ENCODE measurements around the gene AGXT2.

Gene AGXT2

DNA sequence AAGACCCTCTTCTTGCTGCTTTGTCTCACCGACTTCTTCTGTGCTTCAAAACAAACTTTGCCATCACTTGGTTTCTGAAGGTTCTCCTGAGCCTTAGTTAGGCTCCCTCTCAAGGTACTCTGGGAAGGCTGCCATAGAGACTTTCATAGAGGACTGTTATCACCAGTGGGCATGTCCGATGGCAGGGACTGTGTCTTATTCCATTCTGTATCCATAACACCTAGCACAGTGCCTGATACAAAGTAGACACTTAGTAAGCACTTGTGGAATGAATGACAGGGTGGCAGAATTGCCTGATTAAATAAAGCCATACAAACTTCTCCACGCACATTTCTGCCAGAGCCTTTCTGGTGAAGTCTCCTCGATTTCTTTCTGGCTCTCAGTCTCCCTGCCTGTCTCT is 32.7 kb downstream of the AGXT2 start:
- H3K27me3 ChIP-seq (ENCODE audit: control insufficient read depth, insufficient read depth, low read length): no peaks in the 10 kb centered on the region
- no peak overlapping the region for H3K9ac ChIP-seq (ENCODE audit: low read depth, low read length)
- no peaks in the 10 kb centered on the region for H3K9me3 ChIP-seq (ENCODE audit: control insufficient read depth, insufficient read depth, low read length)
- H3K36me3 ChIP-seq (ENCODE audit: control insufficient read depth, insufficient read depth, low read length): no peaks in the 10 kb centered on the region
- no peaks in the 10 kb centered on the region for H3K4me1 ChIP-seq (ENCODE audit: control insufficient read depth, insufficient read depth, low read length)
- H3K27ac ChIP-seq (ENCODE audit: low read depth, low read length): no peak overlapping the region
- no peak overlapping the region for H3K4me3 ChIP-seq (ENCODE audit: low read depth, low read length)

DNA sequence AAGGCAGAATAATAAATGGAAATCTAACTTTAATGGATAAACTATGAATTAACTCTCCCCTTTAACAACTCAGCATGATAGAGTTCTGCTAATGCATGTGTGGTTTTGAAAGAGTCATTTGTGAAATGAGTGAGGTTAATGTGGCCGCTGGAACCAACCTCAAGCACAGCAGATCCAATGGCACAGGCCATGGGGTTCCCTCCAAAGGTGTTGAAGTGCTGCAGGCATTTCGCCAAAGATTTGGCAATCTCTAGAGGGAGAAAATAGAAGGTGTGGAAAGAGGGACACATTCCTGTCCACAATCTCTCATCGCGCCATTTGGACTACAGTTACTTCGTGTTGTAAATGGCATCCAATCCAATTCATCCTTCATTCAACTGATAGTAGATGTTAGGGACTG is 35.0 kb downstream of the AGXT2 start:
- no peaks in the 10 kb centered on the region for H3K27me3 ChIP-seq (ENCODE audit: control insufficient read depth, insufficient read depth, low read length)
- H3K27ac ChIP-seq (ENCODE audit: low read depth, low read length): no peak overlapping the region
- no peaks in the 10 kb centered on the region for H3K36me3 ChIP-seq (ENCODE audit: control insufficient read depth, insufficient read depth, low read length)
- no peak overlapping the region for H3K9ac ChIP-seq (ENCODE audit: low read depth, low read length)
- no peaks in the 10 kb centered on the region for H3K4me1 ChIP-seq (ENCODE audit: control insufficient read depth, insufficient read depth, low read length)
- no peak overlapping the region for H3K4me3 ChIP-seq (ENCODE audit: low read depth, low read length)
- H3K9me3 ChIP-seq (ENCODE audit: control insufficient read depth, insufficient read depth, low read length): no peaks in the 10 kb centered on the region

DNA sequence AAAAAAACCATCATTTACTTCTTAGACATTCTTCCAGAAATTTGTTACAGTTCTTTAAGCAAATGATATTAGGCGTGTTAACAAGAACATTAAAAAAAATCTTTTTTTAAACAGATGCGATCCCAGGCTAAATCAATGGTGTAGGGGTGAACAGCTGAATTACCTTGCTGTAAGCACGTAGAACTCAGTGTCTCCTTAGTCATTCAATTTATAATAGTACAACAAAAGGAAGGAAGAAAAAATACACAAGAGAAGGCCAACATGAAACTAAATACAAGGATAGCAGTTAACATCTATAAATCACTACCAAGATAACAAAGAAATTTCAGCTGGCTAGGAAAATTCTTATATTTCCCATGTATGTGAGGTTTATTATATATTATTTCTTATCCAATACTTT is 35.4 kb downstream of the AGXT2 start:
- no peaks in the 10 kb centered on the region for H3K9me3 ChIP-seq (ENCODE audit: control insufficient read depth, insufficient read depth, low read length)
- H3K27me3 ChIP-seq (ENCODE audit: control insufficient read depth, insufficient read depth, low read length): no peaks in the 10 kb centered on the region
- no peaks in the 10 kb centered on the region for H3K4me1 ChIP-seq (ENCODE audit: control insufficient read depth, insufficient read depth, low read length)
- no peaks in the 10 kb centered on the region for H3K36me3 ChIP-seq (ENCODE audit: control insufficient read depth, insufficient read depth, low read length)
- H3K27ac ChIP-seq (ENCODE audit: low read depth, low read length): no peak overlapping the region
- H3K9ac ChIP-seq (ENCODE audit: low read depth, low read length): no peak overlapping the region
- H3K4me3 ChIP-seq (ENCODE audit: low read depth, low read length): no peak overlapping the region

DNA sequence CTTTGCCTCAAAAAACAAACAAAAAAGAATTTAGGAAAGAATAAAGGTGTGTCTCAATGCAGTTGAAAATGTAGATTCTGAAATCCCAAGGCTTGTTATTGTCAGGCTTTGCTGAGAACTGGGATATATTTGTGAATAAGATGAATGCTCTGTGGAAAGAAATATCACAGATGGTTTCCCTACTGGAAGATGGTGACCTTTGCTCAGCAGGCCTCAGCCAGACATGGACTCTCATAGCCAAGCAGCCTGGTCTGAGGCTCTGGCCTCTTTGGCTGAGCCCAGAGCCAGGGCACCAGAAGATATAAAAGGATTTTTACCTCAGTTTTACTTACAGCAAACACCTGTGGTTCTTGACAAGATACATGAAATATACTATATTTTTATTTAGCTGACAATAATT is 37.1 kb downstream of the AGXT2 start:
- Histone ChIP-seq H3K36me3 (ENCODE audit: control insufficient read depth, insufficient read depth, low read length) (no peaks in the 10 kb centered on the region), H3K4me3 (ENCODE audit: low read depth, low read length) (no peak overlapping the region), H3K27ac (ENCODE audit: low read depth, low read length) (no peak overlapping the region), H3K9ac (ENCODE audit: low read depth, low read length) (no peak overlapping the region), H3K27me3 (ENCODE audit: control insufficient read depth, insufficient read depth, low read length) (no peaks in the 10 kb centered on the region), H3K4me1 (ENCODE audit: control insufficient read depth, insufficient read depth, low read length) (no peaks in the 10 kb centered on the region), H3K9me3 (ENCODE audit: control insufficient read depth, insufficient read depth, low read length) (no peaks in the 10 kb centered on the region)

DNA sequence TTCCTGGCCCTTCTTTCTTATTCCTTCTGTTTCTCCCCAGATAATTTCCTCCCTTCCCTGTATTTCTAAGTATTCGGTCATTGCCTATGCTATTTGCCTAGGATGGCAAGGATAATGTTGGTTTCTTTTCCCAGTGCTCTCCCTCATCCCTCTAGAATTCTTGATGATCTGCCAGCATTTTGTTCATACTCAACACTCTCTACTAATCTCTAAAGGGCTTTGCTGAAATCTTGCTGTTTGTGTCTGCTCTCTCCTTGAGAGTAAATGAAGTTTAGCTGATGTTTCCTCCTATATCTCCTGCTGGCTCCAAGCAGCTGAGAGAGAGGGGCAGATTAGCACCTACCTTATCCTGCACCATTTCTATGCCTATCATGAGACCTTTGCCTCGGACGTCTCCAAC is 38.1 kb downstream of the AGXT2 start:
- Histone ChIP-seq H3K36me3 (ENCODE audit: control insufficient read depth, insufficient read depth, low read length) (no peaks in the 10 kb centered on the region), H3K4me1 (ENCODE audit: control insufficient read depth, insufficient read depth, low read length) (peaks cover 1% of the 10 kb centered on the region; the same call in 1 of the 2 replicates), H3K27ac (ENCODE audit: low read depth, low read length) (no peak overlapping the region), H3K4me3 (ENCODE audit: low read depth, low read length) (no peak overlapping the region), H3K27me3 (ENCODE audit: control insufficient read depth, insufficient read depth, low read length) (no peaks in the 10 kb centered on the region), H3K9me3 (ENCODE audit: control insufficient read depth, insufficient read depth, low read length) (no peaks in the 10 kb centered on the region), H3K9ac (ENCODE audit: low read depth, low read length) (no peak overlapping the region)

DNA sequence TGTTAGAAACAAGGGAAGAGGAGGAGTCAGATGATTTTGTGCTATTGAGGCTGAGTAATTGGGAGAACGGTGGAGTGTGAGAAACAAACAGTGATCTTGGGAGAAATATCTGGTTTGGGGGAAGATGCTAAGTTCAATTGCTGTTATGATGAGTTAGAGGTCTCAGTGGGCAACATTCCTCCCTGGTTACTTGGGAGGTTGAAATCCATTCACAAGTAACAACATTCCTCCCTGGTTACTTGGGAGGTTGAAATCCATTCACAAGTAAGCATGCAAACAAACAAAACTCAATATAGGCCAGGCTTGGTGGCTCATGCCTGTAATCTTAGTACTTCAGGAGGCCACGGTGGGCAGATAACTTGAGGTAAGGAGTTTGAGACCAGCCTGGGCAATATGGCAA is 38.7 kb downstream of the AGXT2 start:
- no peaks in the 10 kb centered on the region for H3K27me3 ChIP-seq (ENCODE audit: control insufficient read depth, insufficient read depth, low read length)
- H3K4me1 ChIP-seq (ENCODE audit: control insufficient read depth, insufficient read depth, low read length): peaks cover 8% of the 10 kb centered on the region
- no peak overlapping the region for H3K9ac ChIP-seq (ENCODE audit: low read depth, low read length)
- no peak overlapping the region for H3K27ac ChIP-seq (ENCODE audit: low read depth, low read length)
- H3K9me3 ChIP-seq (ENCODE audit: control insufficient read depth, insufficient read depth, low read length): no peaks in the 10 kb centered on the region
- H3K4me3 ChIP-seq (ENCODE audit: low read depth, low read length): no peak overlapping the region
- no peaks in the 10 kb centered on the region for H3K36me3 ChIP-seq (ENCODE audit: control insufficient read depth, insufficient read depth, low read length)

DNA sequence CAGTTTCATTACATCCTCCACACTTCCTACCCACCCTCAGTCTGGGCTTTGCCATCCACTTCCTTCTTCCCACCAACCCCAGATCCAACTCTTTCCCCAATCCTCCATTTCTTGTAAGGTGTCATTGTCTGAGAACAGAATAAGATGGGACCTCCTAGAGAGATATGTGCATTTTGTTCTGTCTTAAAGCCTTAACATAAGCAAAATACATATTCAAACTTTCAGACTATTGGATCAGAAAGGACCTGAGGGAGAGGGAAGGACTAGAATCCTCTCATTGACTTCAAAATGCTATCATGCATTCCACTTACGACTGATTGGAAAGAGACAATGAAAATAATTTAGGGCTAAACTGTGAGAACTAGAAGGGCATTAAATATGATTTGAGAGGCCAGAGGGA is 43.0 kb downstream of the AGXT2 start:
- H3K9me3 ChIP-seq (ENCODE audit: control insufficient read depth, insufficient read depth, low read length): no peaks in the 10 kb centered on the region
- H3K4me3 ChIP-seq (ENCODE audit: low read depth, low read length): no peak overlapping the region
- H3K27ac ChIP-seq (ENCODE audit: low read depth, low read length): no peak overlapping the region
- peaks cover 3% of the 10 kb centered on the region; the same call in 1 of the 2 replicates for H3K27me3 ChIP-seq (ENCODE audit: control insufficient read depth, insufficient read depth, low read length)
- H3K4me1 ChIP-seq (ENCODE audit: control insufficient read depth, insufficient read depth, low read length): peaks cover 14% of the 10 kb centered on the region
- H3K36me3 ChIP-seq (ENCODE audit: control insufficient read depth, insufficient read depth, low read length): no peaks in the 10 kb centered on the region
- no peak overlapping the region for H3K9ac ChIP-seq (ENCODE audit: low read depth, low read length)

DNA sequence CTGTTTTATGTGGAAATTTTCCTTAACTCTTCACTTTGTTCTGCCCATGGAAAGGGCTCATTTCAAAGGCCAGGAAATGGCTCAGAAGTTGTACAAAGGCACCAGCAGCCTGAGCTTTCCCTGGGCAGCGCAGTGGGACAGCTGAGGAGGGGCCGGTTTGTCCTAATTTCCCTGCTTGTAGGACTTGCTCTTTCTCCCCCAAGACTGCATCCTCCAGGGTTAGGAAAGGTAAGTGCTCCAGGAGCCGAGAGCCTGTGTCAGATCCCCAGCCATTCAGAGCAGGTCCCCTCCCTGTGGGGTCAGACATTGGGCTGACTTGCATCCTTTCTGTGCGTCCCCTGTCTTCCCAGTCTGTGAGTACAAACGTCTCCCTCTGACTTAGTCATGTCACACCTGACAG is 43.5 kb downstream of the AGXT2 start:
- H3K27ac ChIP-seq (ENCODE audit: low read depth, low read length): no peak overlapping the region
- H3K27me3 ChIP-seq (ENCODE audit: control insufficient read depth, insufficient read depth, low read length): peaks cover 3% of the 10 kb centered on the region; the same call in 1 of the 2 replicates

DNA sequence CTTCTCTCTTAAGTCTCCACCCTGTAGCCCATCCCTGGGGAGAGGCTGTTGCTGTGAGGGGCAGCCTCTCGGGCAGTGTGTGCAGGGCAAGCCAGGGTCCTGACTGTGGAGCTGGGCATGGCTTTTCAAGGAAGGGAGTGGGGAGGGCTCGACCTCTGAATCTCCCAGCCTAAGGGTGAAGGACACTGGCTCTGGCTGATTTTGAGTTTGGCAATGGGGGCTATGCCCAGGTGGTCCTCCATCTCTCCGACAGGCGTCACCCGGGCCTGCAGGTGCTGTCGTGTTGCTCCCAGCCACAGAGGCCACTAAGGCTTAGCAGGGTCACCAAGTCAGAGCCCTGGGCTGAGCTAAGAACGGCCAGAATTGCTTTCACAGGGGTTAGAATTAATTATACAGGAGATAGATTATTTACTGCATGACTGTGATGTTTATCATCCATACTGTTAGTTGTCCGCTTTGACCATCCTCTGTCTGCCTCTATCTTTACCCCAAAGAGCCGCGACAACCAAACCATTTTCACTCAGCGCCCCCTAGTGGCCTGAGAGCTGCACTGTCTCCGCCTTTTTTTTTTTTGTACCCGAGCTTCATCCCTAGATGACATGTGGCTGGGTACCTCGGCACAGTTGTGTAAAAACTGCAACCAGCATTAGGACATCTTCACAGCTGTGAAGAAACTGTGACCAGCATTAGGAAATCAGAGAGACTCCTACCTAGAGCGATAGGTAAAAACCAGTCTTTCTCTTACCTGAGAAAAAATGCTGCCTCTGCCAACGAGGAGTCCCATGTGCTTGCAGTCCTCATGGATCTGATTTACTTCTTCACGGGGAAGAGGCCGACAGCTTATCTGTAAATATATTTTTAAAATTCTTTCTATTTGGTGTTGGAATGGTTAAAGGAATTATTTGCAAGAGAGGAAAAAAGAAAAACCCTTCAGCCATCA is 44.5 kb downstream of the AGXT2 start:
- H3K9ac ChIP-seq (ENCODE audit: low read depth, low read length): no peak overlapping the region
- H3K27ac ChIP-seq (ENCODE audit: low read depth, low read length): no peak overlapping the region
- no peak overlapping the region for H3K4me3 ChIP-seq (ENCODE audit: low read depth, low read length)
- H3K4me1 ChIP-seq (ENCODE audit: control insufficient read depth, insufficient read depth, low read length): peaks cover 14% of the 10 kb centered on the region
- H3K27me3 ChIP-seq (ENCODE audit: control insufficient read depth, insufficient read depth, low read length): peaks cover 3% of the 10 kb centered on the region; the same call in 1 of the 2 replicates
- no peaks in the 10 kb centered on the region for H3K36me3 ChIP-seq (ENCODE audit: control insufficient read depth, insufficient read depth, low read length)
- no peaks in the 10 kb centered on the region for H3K9me3 ChIP-seq (ENCODE audit: control insufficient read depth, insufficient read depth, low read length)

More for the DNA sequence above, 43.5 kb downstream of the AGXT2 start:
- Histone ChIP-seq H3K4me1 (ENCODE audit: control insufficient read depth, insufficient read depth, low read length) (peaks cover 14% of the 10 kb centered on the region), H3K4me3 (ENCODE audit: low read depth, low read length) (no peak overlapping the region), H3K36me3 (ENCODE audit: control insufficient read depth, insufficient read depth, low read length) (no peaks in the 10 kb centered on the region), H3K9ac (ENCODE audit: low read depth, low read length) (no peak overlapping the region), H3K9me3 (ENCODE audit: control insufficient read depth, insufficient read depth, low read length) (no peaks in the 10 kb centered on the region)

DNA sequence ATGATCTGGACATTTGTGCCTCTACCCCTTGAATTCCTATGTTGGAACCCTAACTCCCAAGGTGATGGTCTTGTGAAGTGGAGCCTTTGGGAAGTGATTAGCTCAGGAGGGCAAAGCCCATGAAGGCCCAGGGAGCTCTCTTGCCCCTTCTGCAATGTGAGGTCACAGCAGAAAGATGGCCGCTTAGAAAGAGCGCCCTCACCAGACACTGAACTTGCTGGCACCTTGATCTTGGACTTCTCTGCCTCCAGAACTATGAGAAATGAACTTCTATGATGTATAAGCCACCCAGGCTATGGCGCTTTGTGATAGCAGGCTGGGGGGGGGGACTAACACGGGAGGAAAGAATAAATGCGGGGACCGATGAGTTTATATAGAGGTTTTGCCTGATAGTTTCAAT is 45.3 kb downstream of the AGXT2 start:
- Histone ChIP-seq H3K9ac (ENCODE audit: low read depth, low read length) (no peak overlapping the region), H3K9me3 (ENCODE audit: control insufficient read depth, insufficient read depth, low read length) (no peaks in the 10 kb centered on the region), H3K4me3 (ENCODE audit: low read depth, low read length) (no peak overlapping the region), H3K4me1 (ENCODE audit: control insufficient read depth, insufficient read depth, low read length) (peaks cover 14% of the 10 kb centered on the region), H3K36me3 (ENCODE audit: control insufficient read depth, insufficient read depth, low read length) (no peaks in the 10 kb centered on the region), H3K27me3 (ENCODE audit: control insufficient read depth, insufficient read depth, low read length) (peaks cover 3% of the 10 kb centered on the region; the same call in 1 of the 2 replicates), H3K27ac (ENCODE audit: low read depth, low read length) (no peak overlapping the region)

DNA sequence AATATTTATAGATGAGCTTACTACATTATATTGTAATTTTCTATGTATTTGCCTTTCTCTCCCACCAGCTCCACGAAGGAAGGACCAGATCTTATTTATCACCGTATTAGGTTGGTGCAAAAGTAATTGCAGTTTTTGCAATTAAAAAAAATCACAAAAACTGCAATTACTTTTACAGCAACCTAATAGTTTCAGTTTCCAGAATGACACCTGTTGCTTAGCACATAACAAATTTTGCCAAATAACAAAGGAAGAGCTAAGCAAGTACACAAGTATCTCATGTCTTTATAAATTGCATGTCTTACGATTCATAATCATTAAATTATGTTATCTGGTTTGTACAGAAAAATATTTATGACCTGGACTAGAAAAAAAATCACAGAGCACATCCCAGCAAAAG is 45.9 kb downstream of the AGXT2 start:
- Histone ChIP-seq H3K27ac (ENCODE audit: low read depth, low read length) (no peak overlapping the region), H3K9me3 (ENCODE audit: control insufficient read depth, insufficient read depth, low read length) (no peaks in the 10 kb centered on the region; the same call in 1 of the 2 replicates), H3K36me3 (ENCODE audit: control insufficient read depth, insufficient read depth, low read length) (no peaks in the 10 kb centered on the region), H3K9ac (ENCODE audit: low read depth, low read length) (no peak overlapping the region), H3K27me3 (ENCODE audit: control insufficient read depth, insufficient read depth, low read length) (peaks cover 3% of the 10 kb centered on the region; the same call in 1 of the 2 replicates), H3K4me3 (ENCODE audit: low read depth, low read length) (no peak overlapping the region), H3K4me1 (ENCODE audit: control insufficient read depth, insufficient read depth, low read length) (peaks cover 14% of the 10 kb centered on the region)

Measured in HUES48 (cell line).